GM19351 (cell line): ENCODE measurements around the gene BLTP3B.
A peak's percentile ranks its signal among the peaks of the same experiment; 100 is the strongest.

Experiments used
- ATAC-seq: cut with Tn5 transposase; IDR thresholded peaks from one replicate; pipeline ENCODE4 v1.9.1; 2021; ENCODE audit warnings: mild to moderate bottlenecking, moderate library complexity; ENCODE audit not compliant: unreplicated experiment

Gene BLTP3B

GRCh38 chr12:100120355-100120754 is 22.3 kb downstream of the BLTP3B start:
- no peak for ATAC-seq

- no peak for ATAC-seq
Measured at GRCh38 chr12:100115291-100115690, 27.4 kb downstream of the BLTP3B start.

GRCh38 chr12:100114574-100114973 is 28.1 kb downstream of the BLTP3B start:
- ATAC-seq: peak; percentile 56

GRCh38 chr12:100110276-100110675 is 32.4 kb downstream of the BLTP3B start:
- no peak for ATAC-seq

GRCh38 chr12:100106861-100107260 is 35.8 kb downstream of the BLTP3B start:
- no peak for ATAC-seq

GRCh38 chr12:100105661-100106060 is 37.0 kb downstream of the BLTP3B start:
- no peak for ATAC-seq

GRCh38 chr12:100101000-100101399 is 41.7 kb downstream of the BLTP3B start:
- ATAC-seq: no peak
